Sigmoid colon (tissue), 4 donors: ENCODE data around the gene OGFR.

Source experiments
- EP300 ChIP-seq, 4 donors: sonication (generic); formaldehyde crosslinking; IDR thresholded peaks; one replicate each; pipeline ENCODE4 v1.6.1; 2017; ENCODE audit warnings: antibody characterized with exemption in 4 of 4
- POLR2A ChIP-seq, 2 donors: fragments of 450-650 bp; IDR thresholded peaks; one replicate each; pipeline ENCODE4 v1.6.1; 2016; ENCODE audit warnings: antibody characterized with exemption in 2 of 2, mild to moderate bottlenecking in 2 of 2, moderate library complexity in 2 of 2
- POLR2AphosphoS5 ChIP-seq, 4 donors: sonication (generic); formaldehyde crosslinking; IDR thresholded peaks; one replicate each; pipeline ENCODE4 v1.6.1; 2017; ENCODE audit warnings: antibody characterized with exemption in 4 of 4
- TF ChIP-seq, protein P1 (sequence below), 4 experiments: fragments of 450-650 bp in 3 of 4; fragments of 200-600 bp in 1 of 4; IDR thresholded peaks; one replicate each; pipeline ENCODE4 v1.5.1; 2016 to 2019; ENCODE audit warnings: antibody characterized with exemption in 4 of 4, mild to moderate bottlenecking in 3 of 4, moderate library complexity in 2 of 4

DNA sequence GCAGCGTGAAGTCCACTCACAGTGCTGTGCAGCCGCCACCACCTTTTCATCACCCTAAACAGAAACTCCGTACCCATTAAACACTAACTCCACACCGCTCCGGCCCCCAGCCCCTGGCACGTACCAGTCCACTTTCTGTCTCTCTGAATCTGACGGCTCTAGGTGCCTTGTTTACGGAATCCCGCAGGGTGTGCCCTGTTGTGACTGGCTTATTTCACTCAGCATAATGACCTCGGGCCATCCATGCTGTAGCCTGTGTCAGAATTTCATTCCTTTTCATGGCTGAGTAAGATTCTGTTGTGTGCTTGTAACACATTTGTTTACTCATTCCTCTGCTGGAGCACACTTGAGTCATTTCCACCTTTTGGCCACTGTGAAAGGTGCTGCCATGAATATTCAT, 39.0 kb downstream of the OGFR start:
- TF ChIP-seq, protein P1, sequence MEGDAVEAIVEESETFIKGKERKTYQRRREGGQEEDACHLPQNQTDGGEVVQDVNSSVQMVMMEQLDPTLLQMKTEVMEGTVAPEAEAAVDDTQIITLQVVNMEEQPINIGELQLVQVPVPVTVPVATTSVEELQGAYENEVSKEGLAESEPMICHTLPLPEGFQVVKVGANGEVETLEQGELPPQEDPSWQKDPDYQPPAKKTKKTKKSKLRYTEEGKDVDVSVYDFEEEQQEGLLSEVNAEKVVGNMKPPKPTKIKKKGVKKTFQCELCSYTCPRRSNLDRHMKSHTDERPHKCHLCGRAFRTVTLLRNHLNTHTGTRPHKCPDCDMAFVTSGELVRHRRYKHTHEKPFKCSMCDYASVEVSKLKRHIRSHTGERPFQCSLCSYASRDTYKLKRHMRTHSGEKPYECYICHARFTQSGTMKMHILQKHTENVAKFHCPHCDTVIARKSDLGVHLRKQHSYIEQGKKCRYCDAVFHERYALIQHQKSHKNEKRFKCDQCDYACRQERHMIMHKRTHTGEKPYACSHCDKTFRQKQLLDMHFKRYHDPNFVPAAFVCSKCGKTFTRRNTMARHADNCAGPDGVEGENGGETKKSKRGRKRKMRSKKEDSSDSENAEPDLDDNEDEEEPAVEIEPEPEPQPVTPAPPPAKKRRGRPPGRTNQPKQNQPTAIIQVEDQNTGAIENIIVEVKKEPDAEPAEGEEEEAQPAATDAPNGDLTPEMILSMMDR (IDR thresholded peaks at IDR 0.05), result no peak
- TF ChIP-seq POLR2AphosphoS5 (IDR thresholded peaks at IDR 0.05), result no peak
- no peak for TF ChIP-seq POLR2A (IDR thresholded peaks at IDR 0.05)
- TF ChIP-seq EP300 (IDR thresholded peaks at IDR 0.05), result no peak
